A673 (cell line): Measurements from ENCODE around the gene KIF9.

Experiments used
- EZH2 ChIP-seq: fragments of 200-600 bp; sonication (generic); IDR thresholded peaks from 2 replicates; pipeline ENCODE4 v1.6.1; 2017; ENCODE audit warnings: borderline replicate concordance, low read depth, mild to moderate bottlenecking, mixed read lengths, antibody characterized with exemption, low read length; ENCODE audit not compliant: poor library complexity, severe bottlenecking
- TF ChIP-seq, protein P1 (sequence below): fragments of 300-800, 200-600 bp; sonication (generic); conservative IDR thresholded peaks from 2 replicates; pipeline ENCODE4 v1.5.1; 2017; ENCODE audit warnings: low read depth, mild to moderate bottlenecking, antibody characterized with exemption, low read length, moderate library complexity, mixed read lengths

DNA sequence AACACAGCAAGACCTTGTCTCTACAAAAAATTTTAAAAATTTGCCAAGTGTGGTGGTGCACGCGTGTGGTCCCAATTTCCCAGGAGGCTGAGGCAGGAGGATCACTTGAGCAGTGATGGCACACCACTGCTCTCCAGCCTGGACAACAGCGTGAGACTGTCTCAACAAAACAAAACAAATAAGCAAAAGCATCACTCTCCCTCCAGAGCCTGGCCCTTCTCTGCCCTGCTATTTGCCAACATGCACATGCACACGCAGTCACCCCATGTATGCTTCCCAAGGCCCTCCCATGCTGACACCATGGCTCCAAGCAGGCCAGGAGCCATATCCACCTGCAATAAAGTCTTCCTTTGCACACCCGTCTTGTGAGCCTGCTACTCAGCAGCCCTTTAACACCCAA is 2.1 kb downstream of the KIF9 start:
- TF ChIP-seq, protein P1, sequence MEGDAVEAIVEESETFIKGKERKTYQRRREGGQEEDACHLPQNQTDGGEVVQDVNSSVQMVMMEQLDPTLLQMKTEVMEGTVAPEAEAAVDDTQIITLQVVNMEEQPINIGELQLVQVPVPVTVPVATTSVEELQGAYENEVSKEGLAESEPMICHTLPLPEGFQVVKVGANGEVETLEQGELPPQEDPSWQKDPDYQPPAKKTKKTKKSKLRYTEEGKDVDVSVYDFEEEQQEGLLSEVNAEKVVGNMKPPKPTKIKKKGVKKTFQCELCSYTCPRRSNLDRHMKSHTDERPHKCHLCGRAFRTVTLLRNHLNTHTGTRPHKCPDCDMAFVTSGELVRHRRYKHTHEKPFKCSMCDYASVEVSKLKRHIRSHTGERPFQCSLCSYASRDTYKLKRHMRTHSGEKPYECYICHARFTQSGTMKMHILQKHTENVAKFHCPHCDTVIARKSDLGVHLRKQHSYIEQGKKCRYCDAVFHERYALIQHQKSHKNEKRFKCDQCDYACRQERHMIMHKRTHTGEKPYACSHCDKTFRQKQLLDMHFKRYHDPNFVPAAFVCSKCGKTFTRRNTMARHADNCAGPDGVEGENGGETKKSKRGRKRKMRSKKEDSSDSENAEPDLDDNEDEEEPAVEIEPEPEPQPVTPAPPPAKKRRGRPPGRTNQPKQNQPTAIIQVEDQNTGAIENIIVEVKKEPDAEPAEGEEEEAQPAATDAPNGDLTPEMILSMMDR: no peak
- TF ChIP-seq EZH2: no peak
